ENCODE measurements around the gene TRIM33.

- TF ChIP-seq BCL11A (IDR thresholded peaks at IDR 0.05; ENCODE audit: low read depth in 2 of 2, low read length in 2 of 2) (no peak), JUN (IDR thresholded peaks at IDR 0.05; ENCODE audit: low read depth, low read length) (no peak), CTCF (IDR thresholded peaks at IDR 0.05; ENCODE audit: control extremely low read depth in 1 of 3, insufficient read depth in 1 of 3, low read depth in 1 of 3, low read length in 3 of 3) (no peak), EZH2 (IDR thresholded peaks at IDR 0.05; ENCODE audit: low read depth, low read length, severe bottlenecking) (no peak), BACH1 (IDR thresholded peaks at IDR 0.05; ENCODE audit: low read length) (no peak), SUZ12 (IDR thresholded peaks at IDR 0.05; ENCODE audit: low read length) (no peak), POLR2A (IDR thresholded peaks at IDR 0.05; ENCODE audit: control extremely low read depth in 1 of 2, low read depth in 2 of 2, low read length in 2 of 2) (no peak), USF2 (IDR thresholded peaks at IDR 0.05; ENCODE audit: low read length) (no peak), TAF1 (IDR thresholded peaks at IDR 0.05; ENCODE audit: low read depth, low read length) (no peak), YY1 (IDR thresholded peaks at IDR 0.05; ENCODE audit: low read depth, low read length) (no peak), MAX (IDR thresholded peaks at IDR 0.05) (no peak), POLR2AphosphoS5 (IDR thresholded peaks at IDR 0.05; ENCODE audit: low read depth, low read length) (no peak)
Observed at GRCh38 chr1:114502080-114502479, 8.9 kb downstream of the TRIM33 start.
